Measurements from ENCODE around the gene IGF2R. TPM values are rescaled to one million over a fixed set of nuclear protein-coding genes. Genes with fewer than 3 reads are reported as not detected.

Gene IGF2R
- total RNA-seq, 1 donor from 2014 or later: 35.1 TPM

DNA sequence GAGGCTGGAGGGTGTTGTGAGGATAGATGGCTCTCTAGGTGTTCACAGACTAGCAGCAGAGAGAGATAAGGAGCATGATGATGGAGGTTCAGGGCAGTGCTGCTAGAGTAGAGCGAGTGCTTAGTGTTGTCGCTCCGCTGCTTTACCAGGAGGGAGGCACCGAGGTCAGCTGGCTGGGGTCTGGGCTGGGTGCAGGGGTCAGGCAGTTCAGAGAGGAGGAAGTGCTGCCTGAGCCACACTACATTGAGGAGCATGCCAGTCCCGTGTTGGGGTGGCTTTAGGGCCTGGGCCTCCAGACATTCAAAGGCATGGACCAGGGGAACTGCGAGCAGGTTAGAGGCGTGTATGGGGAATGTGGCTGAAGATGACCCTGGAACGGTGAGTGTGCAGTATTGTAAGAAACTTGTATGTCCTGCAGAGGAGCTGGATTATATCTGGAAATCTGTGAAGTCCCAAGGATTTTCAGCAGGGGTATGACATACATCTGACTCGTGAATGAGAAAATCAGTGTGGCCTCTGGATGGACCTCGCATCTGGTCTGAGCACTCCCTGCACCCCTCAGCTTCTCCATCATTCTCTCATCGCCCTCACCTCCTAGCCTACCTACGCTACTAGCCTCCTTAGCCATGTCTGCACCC is 66.9 kb downstream of the IGF2R start:
- Mint-ChIP-seq H3K4me1 (no peaks in the 10 kb centered on the region), H3K9me3 (no peaks in the 10 kb centered on the region), H3K36me3 (peaks cover 24% of the 10 kb centered on the region), H3K27ac (no peak overlapping the region), H3K27me3 (ENCODE audit: insufficient read depth, low read depth) (no peaks in the 10 kb centered on the region), H3K4me3 (peak overlapping the region; percentile 22)
- Histone ChIP-seq H3K9ac (no peak overlapping the region), H4K20me1 (ENCODE audit: low read depth) (no peaks in the 10 kb centered on the region), H3K4me3 (no peak overlapping the region), H3K9me3 (ENCODE audit: low read depth) (no peaks in the 10 kb centered on the region), H3K4me2 (no peak overlapping the region), H3K79me2 (ENCODE audit: low read depth) (no peaks in the 10 kb centered on the region), H3K27ac (no peak overlapping the region), H3K27me3 (no peaks in the 10 kb centered on the region), H3K36me3 (peaks cover 7% of the 10 kb centered on the region), H3K4me1 (no peaks in the 10 kb centered on the region), H3F3A (ENCODE audit: low read depth) (no peaks in the 10 kb centered on the region), H2AFZ (replicated peaks) (no peak overlapping the region)
- TF ChIP-seq EZH2 (IDR thresholded peaks at IDR 0.05): no peak
- no peak for TF ChIP-seq EZH2phosphoT487 (IDR thresholded peaks at IDR 0.05)
- no peak for TF ChIP-seq CTCF (IDR thresholded peaks at IDR 0.05)
- no peak for DNase-seq (ENCODE audit: low spot score)

- Mint-ChIP-seq H3K36me3 (peaks cover 27% of the 10 kb centered on the region), H3K27ac (no peak overlapping the region), H3K4me3 (no peak overlapping the region), H3K4me1 (no peaks in the 10 kb centered on the region), H3K9me3 (no peaks in the 10 kb centered on the region), H3K27me3 (ENCODE audit: insufficient read depth, low read depth) (no peaks in the 10 kb centered on the region)
- no peak overlapping the region for H3K27ac ChIP-seq
- H3K4me1 ChIP-seq: no peaks in the 10 kb centered on the region
- H4K20me1 ChIP-seq (ENCODE audit: low read depth): no peaks in the 10 kb centered on the region
- H3K4me2 ChIP-seq: no peak overlapping the region
- no peak overlapping the region for H3K9ac ChIP-seq
- no peak overlapping the region for H3K4me3 ChIP-seq
- H2AFZ ChIP-seq (replicated peaks): no peak overlapping the region
- TF ChIP-seq EZH2 (IDR thresholded peaks at IDR 0.05) (no peak), CTCF (IDR thresholded peaks at IDR 0.05) (no peak), EZH2phosphoT487 (IDR thresholded peaks at IDR 0.05) (no peak)
- no peaks in the 10 kb centered on the region for H3F3A ChIP-seq (ENCODE audit: low read depth)
- no peaks in the 10 kb centered on the region for H3K79me2 ChIP-seq (ENCODE audit: low read depth)
- DNase-seq (ENCODE audit: low spot score): no peak
- H3K9me3 ChIP-seq (ENCODE audit: low read depth): no peaks in the 10 kb centered on the region
- peaks cover 7% of the 10 kb centered on the region for H3K36me3 ChIP-seq
- H3K27me3 ChIP-seq: no peaks in the 10 kb centered on the region
Measured at GRCh38 chr6:160036331-160036695, 67.4 kb downstream of the IGF2R start.

GRCh38 chr6:160036790-160037206 is 67.9 kb downstream of the IGF2R start:
- Histone ChIP-seq H3K27ac (no peak overlapping the region), H3F3A (ENCODE audit: low read depth) (no peaks in the 10 kb centered on the region), H2AFZ (replicated peaks) (no peak overlapping the region), H3K36me3 (peaks cover 7% of the 10 kb centered on the region), H3K4me1 (no peaks in the 10 kb centered on the region), H3K9me3 (ENCODE audit: low read depth) (no peaks in the 10 kb centered on the region), H4K20me1 (ENCODE audit: low read depth) (no peaks in the 10 kb centered on the region), H3K4me3 (no peak overlapping the region), H3K4me2 (no peak overlapping the region), H3K9ac (no peak overlapping the region), H3K27me3 (no peaks in the 10 kb centered on the region), H3K79me2 (ENCODE audit: low read depth) (no peaks in the 10 kb centered on the region)
- TF ChIP-seq EZH2phosphoT487 (IDR thresholded peaks at IDR 0.05) (no peak), EZH2 (IDR thresholded peaks at IDR 0.05) (no peak), CTCF (IDR thresholded peaks at IDR 0.05) (no peak)
- Mint-ChIP-seq H3K4me1 (no peaks in the 10 kb centered on the region), H3K9me3 (no peaks in the 10 kb centered on the region), H3K27ac (no peak overlapping the region), H3K27me3 (ENCODE audit: insufficient read depth, low read depth) (peaks cover 2% of the 10 kb centered on the region), H3K4me3 (no peak overlapping the region), H3K36me3 (peaks cover 24% of the 10 kb centered on the region)
- DNase-seq (ENCODE audit: low spot score): no peak

Data from neural progenitor cell (in vitro differentiated cells).